Measurements from ENCODE around the gene LMBR1.
A peak's percentile ranks its signal among the peaks of the same experiment; 100 is the strongest.
"Not testable (repeated sequence)": the region's sequence is repeated elsewhere in the genome, so short reads cannot be mapped to it uniquely, and the experiment has no call there.

The LMBR1 gene, protein sequence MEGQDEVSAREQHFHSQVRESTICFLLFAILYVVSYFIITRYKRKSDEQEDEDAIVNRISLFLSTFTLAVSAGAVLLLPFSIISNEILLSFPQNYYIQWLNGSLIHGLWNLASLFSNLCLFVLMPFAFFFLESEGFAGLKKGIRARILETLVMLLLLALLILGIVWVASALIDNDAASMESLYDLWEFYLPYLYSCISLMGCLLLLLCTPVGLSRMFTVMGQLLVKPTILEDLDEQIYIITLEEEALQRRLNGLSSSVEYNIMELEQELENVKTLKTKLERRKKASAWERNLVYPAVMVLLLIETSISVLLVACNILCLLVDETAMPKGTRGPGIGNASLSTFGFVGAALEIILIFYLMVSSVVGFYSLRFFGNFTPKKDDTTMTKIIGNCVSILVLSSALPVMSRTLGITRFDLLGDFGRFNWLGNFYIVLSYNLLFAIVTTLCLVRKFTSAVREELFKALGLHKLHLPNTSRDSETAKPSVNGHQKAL

DNA sequence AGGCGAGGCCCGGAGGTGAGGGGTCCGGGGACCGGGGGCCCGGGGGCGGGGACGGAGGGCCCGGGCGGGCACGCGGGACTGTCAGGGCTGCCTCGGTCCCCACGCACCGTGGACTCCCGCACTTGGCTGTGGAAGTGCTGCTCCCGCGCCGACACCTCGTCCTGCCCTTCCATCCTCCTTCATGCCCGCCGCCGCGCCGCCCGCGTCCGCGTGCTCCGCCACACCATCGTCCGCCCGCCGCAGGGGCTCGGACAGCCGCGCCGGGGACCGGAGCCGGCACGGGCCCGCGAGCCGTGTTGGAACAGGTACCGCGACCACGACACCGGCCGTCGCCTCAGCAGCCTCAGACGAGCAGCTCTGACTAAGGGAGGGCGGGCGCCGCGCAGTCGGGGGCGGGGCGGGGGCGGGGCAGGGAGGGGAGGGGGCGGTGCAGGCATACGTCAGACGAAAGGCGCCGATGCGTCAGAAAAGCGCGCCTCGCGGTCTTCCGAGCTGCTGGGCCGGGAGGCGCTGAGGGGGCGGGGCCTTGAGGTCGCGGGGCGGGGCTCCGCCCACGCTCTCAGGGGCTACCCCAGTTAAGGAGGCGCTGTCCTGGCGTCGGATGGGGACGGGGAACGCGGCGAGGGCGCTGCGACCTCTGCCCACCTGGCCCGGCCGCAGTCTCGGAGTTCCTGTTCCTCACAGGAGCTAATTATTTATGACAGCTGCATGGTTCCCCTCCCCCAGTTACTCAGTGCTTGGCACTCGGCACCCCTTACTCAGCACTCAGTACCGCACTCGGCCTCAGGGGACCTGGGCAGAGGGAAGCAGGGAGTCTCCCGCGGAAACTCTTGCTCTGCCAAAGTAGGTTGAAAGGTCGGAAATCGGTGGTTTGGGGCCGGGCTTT lies at the start of gene LMBR1:
Gene LMBR1, minus strand, starts transcription at position 363 of the 886 bp plus-strand sequence. Its CDS starts 190 bp downstream, at position 173.
- DNase-seq, result peak; percentile 78

DNA sequence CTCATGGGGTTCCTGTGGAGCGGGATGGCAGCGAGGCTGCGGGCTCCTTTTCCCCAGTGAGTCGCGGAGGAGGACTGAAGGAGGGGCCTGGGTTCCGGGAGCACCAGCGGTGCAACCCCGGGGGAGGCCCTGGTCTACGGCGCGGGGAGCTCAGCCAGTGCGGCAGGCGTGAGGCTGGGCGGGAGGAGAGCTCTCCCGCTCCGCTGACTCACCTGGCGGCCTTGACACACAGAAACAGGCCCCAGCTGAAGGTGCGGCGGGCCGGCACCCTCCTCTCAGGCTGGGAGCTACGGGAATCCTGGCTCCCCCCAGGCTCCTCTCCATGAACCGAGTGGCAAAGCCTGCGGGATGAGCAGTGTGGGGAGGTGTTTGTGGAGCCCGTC lies 49.7 kb upstream of the LMBR1 start:
- DNase-seq, result no peak

- no peak for DNase-seq
These were observed 48.6 kb upstream of the LMBR1 start for GRCh38 chr7:156941393-156942182.

DNA sequence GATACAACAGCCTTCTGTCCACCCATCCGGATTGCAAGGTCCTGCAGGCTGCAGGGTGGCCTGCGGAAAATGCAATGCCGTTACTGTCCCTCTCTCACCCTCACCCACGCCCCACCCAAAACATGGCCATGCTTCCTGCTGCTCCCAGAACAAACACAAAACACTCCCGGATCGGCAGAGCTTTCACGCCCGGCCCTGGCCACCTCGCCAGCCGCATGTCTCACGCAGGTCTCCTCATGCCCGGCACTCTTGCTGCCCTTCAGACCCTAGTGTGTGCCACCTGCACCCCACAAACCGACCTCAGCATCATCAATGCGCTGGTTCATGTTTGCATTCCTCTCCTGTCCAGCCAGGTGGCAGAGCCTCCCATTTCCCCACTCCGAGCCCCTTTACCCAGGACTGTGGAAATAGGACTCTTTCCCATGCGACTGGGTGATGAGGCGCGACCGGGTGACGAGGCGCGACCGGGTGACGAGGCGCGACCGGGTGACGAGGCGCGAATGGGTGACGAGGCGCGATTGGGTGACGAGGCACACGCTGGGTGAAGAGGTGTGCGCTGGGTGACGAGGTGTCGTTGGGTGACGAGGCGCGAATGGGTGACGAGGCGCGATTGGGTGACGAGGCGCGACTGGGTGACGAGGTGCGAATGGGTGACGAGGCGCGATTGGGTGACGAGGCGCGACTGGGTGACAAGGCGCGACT lies 47.6 kb upstream of the LMBR1 start:
- DNase-seq, result no peak

DNA sequence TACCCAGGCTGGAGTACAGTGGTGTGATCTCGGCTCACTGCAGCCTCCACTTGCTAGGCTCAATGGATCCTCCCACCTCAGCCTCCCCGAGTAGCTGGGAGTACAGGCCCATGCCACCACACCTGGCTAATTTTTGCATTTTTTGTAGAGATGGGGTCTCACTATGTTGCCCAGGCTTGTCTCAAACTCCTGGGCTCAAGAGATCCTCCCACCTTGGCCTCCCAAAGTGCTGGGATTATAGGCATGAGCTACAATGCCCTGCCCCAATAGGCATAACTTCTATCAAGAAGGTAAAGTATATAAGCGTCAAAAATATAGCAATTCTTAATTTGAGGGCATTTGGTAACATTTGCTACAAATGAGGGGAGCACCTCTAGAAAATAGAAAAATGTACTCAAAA lies 43.8 kb upstream of the LMBR1 start:
- not testable (repeated sequence) for DNase-seq

DNA sequence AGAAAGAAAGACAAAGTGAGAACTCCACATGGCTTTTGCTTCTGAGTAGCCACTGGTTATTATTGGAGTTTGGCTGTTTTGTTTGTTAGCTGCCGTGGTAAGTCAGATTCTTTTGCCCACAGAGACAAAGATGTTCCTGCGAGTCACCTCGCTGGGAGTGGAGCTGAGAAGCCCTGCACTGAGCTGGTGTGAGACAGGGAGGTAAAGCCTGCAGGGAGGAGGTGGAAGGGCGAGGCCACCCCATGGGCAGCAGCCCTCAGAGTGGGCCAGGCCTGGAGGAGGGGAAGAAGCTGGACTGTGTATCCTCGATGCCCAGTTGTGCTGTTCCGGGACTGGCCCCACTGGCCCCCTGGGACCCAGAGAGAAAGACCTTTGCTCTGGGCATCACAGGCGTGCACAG lies 42.3 kb upstream of the LMBR1 start:
- no peak for DNase-seq

DNA sequence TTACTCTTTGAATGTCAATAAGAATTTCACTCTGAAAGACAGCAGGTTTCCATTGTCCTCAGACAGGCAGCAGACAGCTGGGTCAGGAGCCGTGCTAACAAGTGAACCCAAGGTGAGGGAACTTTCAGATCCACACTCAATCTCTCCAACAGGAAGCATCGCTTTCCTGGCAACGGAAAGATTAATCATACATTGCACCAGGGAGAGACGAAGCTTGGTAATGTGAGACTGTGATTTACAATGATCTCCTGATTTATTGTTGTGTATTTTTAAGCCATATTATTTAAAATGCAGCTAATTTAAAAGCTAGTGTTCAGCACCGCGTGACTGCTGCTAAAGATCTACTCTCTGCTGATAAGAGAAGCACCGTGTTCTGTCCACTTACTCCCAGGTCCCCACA lies 39.0 kb upstream of the LMBR1 start:
- no peak for DNase-seq

GRCh38 chr7:156929789-156930539 lies 37.0 kb upstream of the LMBR1 start:
- no peak for DNase-seq

DNA sequence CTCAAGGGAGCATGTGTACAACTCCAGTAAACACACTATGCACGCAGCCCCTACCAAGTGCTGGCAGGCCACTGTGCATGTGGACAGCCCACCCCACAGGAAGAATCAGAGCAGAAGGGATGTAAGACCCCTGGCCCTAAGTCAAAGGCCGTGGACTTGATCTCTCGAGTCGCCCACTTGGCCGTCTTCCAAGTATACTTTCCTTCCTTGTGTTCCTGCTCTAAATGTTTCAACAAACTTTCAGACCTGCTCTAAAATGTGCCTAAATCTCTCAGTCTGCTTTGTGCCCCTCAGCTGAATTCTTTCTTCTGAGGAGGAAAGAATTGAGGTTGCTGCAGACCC lies 35.4 kb upstream of the LMBR1 start:
- no peak for DNase-seq

DNA sequence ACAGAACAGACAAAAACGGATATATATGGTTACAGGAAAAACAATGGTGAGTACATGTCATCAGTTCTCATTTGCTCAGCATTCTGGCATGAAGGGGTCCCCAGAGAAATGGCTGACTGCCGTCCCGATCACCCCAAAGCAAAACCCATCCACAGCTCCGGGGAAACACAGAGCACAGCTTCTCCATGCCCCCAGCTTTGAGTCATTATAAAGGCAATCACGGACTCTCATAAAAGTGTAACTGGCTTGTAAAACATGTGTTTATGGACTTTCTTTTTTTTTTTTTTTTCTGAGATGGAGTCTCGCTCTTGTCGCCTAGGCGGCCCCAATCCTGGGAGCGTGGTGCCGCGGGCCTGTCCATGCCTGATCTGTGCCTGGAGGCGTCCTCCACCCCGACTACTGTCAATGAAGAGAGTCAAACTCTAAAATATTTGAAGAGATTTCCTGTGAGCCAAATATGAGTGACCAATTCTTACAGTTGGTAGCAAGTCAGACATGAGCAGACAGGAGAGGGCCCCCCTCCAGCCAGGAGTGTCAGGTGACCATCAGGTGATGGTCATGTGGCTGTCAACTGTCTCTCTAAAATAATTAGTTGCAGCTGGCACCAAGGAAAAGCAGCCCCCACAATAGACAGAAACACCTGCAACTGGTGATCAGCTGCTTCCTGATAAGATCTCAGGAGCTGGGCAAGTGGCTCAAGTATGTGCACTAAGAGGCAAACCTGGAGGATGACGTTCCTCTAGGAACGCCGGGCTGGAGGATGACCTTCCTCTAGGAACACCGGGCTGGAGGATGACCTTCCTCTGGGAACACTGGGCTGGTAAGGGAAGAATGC lies 34.8 kb upstream of the LMBR1 start:
- no peak for DNase-seq

GRCh38 chr7:156925821-156926220 lies 32.8 kb upstream of the LMBR1 start:
- not testable (repeated sequence) for DNase-seq

GRCh38 chr7:156922304-156922703 lies 29.3 kb upstream of the LMBR1 start:
- not testable (repeated sequence) for DNase-seq

- DNase-seq, result not testable (repeated sequence)
These were observed 27.7 kb upstream of the LMBR1 start for GRCh38 chr7:156920487-156921373.

GRCh38 chr7:156920076-156920475 lies 27.1 kb upstream of the LMBR1 start:
- no peak for DNase-seq

- DNase-seq, result no peak
These were observed 26.2 kb upstream of the LMBR1 start for GRCh38 chr7:156919132-156919713.

DNA sequence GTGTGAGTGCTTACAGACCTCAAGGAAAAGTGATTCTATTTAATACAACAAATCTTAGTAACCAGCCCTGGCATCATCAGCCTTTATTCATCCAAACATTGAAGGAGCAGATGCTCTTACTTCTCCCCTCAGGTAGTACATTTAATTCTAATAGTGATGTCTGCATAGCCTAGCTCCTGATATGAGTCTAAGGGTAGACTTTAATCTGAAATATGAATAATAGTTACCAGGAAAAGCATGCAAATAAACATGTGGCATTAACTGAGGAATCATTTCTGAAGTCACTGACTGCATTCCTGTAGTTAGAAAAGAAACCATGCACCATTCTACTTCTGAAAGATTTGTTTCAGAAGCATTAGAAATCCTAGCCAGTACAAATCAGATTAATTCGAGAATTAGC lies 25.7 kb upstream of the LMBR1 start:
- no peak for DNase-seq

- not testable (repeated sequence) for DNase-seq
These were observed 16.7 kb upstream of the LMBR1 start for GRCh38 chr7:156909574-156910252.

DNA sequence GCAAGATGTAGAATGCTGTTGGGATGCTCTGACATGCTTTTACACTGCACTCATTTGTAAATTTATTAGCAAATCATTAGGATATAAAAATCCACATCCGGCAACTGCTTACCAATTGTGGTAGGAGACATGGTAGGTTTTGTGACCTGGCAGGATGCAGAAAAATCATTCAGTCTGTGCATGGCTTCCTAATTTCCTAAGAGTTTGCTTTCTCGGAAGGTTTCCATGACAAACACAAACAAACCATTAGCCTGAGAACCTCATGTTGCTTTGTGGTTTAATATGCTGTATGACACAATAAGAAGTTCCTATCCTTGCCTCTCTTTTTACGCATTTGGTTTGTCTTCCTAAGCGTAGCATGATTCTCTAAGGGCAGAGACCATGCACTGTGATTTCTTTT lies 14.7 kb upstream of the LMBR1 start:
- DNase-seq, result no peak

- DNase-seq, result no peak
These were observed 13.2 kb upstream of the LMBR1 start for GRCh38 chr7:156906200-156906649.

Measured in amniotic stem cell (primary cell).